Epithelial cell of proximal tubule (primary cell): ENCODE measurements around the gene TIAM2. TPM values are rescaled to one million over a fixed set of nuclear protein-coding genes. Genes with fewer than 3 reads are reported as not detected.

Experiments
- DNase-seq: peaks from one replicate; pipeline ENCODE4 v3.0.0-alpha.2; 2011; ENCODE audit warnings: low read depth
- H3K4me3 ChIP-seq: 2 replicates; pipeline ENCODE4 v1.5.1; 2011; ENCODE audit warnings: low read depth, mild to moderate bottlenecking, low read length
- total RNA-seq: library from RNA; depleted of rRNA; stranded (reverse); fragments of >200 nt; gene quantifications from 2 replicates; pipeline ENCODE4 v1.2.3, GENCODE V29; 2015
- TF ChIP-seq, protein P1 (sequence below): conservative IDR thresholded peaks from 2 replicates; pipeline ENCODE4 v1.5.1; 2012; ENCODE audit warnings: low read depth, mild to moderate bottlenecking, low read length

TIAM2 gene
- total RNA-seq, 1 donor from 2014 or later, result 9.9 TPM

- TF ChIP-seq, protein P1, sequence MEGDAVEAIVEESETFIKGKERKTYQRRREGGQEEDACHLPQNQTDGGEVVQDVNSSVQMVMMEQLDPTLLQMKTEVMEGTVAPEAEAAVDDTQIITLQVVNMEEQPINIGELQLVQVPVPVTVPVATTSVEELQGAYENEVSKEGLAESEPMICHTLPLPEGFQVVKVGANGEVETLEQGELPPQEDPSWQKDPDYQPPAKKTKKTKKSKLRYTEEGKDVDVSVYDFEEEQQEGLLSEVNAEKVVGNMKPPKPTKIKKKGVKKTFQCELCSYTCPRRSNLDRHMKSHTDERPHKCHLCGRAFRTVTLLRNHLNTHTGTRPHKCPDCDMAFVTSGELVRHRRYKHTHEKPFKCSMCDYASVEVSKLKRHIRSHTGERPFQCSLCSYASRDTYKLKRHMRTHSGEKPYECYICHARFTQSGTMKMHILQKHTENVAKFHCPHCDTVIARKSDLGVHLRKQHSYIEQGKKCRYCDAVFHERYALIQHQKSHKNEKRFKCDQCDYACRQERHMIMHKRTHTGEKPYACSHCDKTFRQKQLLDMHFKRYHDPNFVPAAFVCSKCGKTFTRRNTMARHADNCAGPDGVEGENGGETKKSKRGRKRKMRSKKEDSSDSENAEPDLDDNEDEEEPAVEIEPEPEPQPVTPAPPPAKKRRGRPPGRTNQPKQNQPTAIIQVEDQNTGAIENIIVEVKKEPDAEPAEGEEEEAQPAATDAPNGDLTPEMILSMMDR, result no peak
Observed at GRCh38 chr6:155023717-155024116, 28.6 kb downstream of the TIAM2 start.

DNA sequence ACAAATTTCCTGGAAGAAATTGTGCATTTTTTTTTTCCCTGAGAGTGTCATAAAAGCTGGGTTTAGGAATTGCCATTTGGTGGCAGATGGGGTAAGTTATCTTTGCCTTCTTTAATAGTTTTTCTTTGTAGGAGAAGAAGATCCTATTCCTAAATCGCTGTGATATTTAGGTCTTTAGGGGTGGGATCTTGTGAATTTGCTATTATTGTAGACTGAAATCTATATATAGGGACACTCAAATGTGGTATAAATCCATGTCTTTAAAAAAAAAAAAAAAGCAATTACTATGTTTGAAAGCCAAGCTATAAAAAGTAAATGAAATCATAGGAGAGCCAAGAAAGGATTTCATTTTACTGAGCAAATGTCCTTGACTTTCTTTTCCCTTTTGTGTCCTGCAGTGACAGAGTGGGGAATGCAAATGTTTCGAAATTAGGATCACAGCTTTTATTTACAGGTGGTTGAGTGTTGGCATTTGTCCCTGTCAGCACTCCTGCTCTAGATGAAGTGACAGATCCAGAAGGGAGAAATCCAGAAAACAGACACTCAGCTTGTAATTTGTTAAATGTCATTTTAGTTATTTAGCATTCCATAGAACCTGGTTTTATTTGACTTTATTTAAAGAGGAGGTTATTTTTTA is 29.4 kb downstream of the TIAM2 start:
- TF ChIP-seq, protein P1, result no peak
- no peak for DNase-seq
- no peak overlapping the region for H3K4me3 ChIP-seq

More at GRCh38 chr6:155023717-155024116, 28.6 kb downstream of the TIAM2 start:
- H3K4me3 ChIP-seq, result no peak overlapping the region
- DNase-seq, result no peak

GRCh38 chr6:155026022-155026705 is 31.0 kb downstream of the TIAM2 start:
- no peak overlapping the region for H3K4me3 ChIP-seq
- TF ChIP-seq, protein P1, result no peak
- peak; percentile 42 for DNase-seq

GRCh38 chr6:155026706-155027045 is 31.6 kb downstream of the TIAM2 start:
- TF ChIP-seq, protein P1, result no peak
- H3K4me3 ChIP-seq, result no peak overlapping the region

GRCh38 chr6:155030148-155030720 is 35.1 kb downstream of the TIAM2 start:
- TF ChIP-seq, protein P1, result no peak
- H3K4me3 ChIP-seq, result no peak overlapping the region
- no peak for DNase-seq

More at GRCh38 chr6:155026706-155027045, 31.6 kb downstream of the TIAM2 start:
- DNase-seq, result no peak

GRCh38 chr6:155031091-155031490 is 36.0 kb downstream of the TIAM2 start:
- no peak for DNase-seq
- no peak overlapping the region for H3K4me3 ChIP-seq
- TF ChIP-seq, protein P1, result no peak
